ENCODE results near the gene COLEC11. TPM values are rescaled to one million over a fixed set of nuclear protein-coding genes. Genes with fewer than 3 reads are reported as not detected.
"Not testable (repeated sequence)": the region's sequence is repeated elsewhere in the genome, so short reads cannot be mapped to it uniquely, and the experiment has no call there.

Gene COLEC11
- polyA plus RNA-seq: not detected

DNA sequence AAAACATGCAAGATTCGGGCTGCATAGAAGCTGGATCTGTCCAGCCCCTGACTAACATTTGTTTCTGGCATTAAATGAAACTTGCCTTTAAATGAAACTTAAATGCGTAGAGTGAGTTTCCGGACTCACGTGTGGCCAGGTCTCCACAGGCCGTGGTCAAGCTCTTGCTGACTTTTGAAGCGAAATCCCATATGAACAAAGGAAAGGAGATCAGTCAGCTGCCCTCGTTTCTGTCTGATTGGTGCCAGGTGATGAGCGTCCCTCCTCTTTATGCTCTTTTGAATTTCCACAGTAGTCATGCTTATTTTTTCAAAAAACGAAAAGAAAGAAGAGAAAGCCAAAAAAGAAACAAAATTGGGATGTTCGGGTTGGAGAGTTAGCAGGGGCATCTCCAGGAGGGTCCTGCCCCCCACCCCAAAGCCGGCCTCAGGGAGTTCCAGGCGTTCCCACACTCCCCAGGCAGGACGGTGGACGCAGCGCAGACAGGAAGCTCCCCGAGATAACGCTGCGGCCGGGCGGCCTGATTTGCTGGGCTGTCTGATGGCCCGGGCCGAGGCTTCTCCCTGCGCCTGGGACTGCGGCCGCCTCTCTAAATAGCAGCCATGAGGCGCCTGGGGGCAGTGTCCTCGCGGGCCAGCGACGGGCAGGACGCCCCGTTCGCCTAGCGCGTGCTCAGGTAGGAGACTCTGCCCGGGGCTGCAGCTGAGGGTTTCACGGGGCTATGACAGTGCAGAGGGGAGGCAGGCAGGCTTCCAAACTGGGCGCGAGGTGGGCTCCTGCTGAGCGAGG is at the start of gene COLEC11:
Gene COLEC11 (plus strand): TSS at position 620 of the 789 bp plus-strand sequence. CDS start 9,229 bp downstream, outside the sequence.
- Mint-ChIP-seq H3K27ac (no peak within 1 kb of the TSS), H3K36me3 (peaks cover 2 to 6% (median 4%) of the 10 kb centered on the region in 3 donors), H3K9me3 (peaks cover 0 to 2% (median 0%) of the 10 kb centered on the region in 6 donors), H3K4me1 (no peaks in the 10 kb centered on the region), H3K4me3 (peak within 1 kb of the TSS in 1 of 5 donors; percentile 8), H3K27me3 (ENCODE audit: low read depth in 3 of 3) (no peaks in the 10 kb centered on the region)
- no peak for DNase-seq

DNA sequence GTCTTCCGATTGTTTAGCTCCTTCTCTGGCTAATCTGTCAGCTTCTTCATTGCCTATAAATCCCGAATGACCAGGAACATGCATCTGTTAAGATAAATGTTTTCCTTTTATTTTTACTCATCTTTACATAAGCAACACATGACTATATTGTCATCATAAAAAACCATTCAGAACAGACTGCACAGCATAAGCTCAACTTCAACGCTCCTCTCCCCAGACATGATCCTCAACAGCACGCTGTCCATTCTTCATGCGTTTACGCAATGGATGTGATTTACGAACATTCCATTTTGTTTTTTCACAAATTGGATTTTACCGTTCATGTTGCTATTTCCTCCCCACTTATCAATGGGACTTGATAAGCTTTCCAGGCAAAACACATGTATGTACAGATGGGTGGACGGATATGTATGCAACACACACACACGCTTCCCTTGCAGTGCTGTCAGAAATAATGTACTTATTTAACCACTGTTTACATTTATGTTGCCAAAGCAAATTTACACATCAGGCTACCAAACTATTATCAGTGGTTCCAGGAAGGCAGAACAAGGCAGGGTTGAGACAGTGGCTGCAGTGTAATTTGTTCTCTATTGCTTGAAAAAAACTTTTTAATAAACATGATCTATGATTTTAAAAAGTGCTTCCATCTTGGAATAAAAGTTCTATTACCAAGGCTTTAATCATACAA is 49.0 kb upstream of the COLEC11 start:
- H3K36me3 Mint-ChIP-seq: peaks cover 43 to 70% (median 49%) of the 10 kb centered on the region in 3 donors
- H3K9me3 Mint-ChIP-seq: no peaks in the 10 kb centered on the region
- peaks cover 0 to 5% (median 1%) of the 10 kb centered on the region in 3 donors for H3K27me3 Mint-ChIP-seq (ENCODE audit: low read depth in 3 of 3)
- no peak overlapping the region for H3K27ac Mint-ChIP-seq
- H3K4me3 Mint-ChIP-seq: no peak overlapping the region
- no peak for DNase-seq
- peaks cover 1 to 13% of the 10 kb centered on the region in 2 donors for H3K4me1 Mint-ChIP-seq

DNA sequence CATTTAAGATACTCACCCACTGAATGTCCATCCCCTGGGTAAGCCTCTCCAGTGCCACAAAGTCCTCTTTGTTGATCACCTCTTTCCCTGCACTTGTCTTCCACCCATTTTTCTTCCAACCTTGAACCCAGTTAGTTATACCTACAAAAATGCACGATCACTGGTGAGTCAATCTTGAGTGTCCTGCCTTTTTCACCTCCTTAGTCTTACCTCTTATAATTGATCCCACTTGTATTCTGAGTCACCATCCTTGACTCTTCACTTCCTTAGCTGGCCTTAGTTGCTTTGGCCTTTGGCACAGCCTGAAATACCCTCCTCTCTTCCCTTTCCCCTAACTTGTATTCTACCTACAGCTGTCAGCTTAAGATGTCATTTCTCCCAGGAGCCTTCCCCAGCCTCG is 47.0 kb upstream of the COLEC11 start:
- H3K9me3 Mint-ChIP-seq: no peaks in the 10 kb centered on the region
- no peak for DNase-seq
- H3K4me1 Mint-ChIP-seq: peaks cover 1 to 8% of the 10 kb centered on the region in 2 donors
- H3K36me3 Mint-ChIP-seq: peaks cover 47 to 65% (median 48%) of the 10 kb centered on the region in 3 donors
- no peak overlapping the region for H3K27ac Mint-ChIP-seq
- no peak overlapping the region for H3K4me3 Mint-ChIP-seq
- peaks cover 0 to 3% (median 1%) of the 10 kb centered on the region in 3 donors for H3K27me3 Mint-ChIP-seq (ENCODE audit: low read depth in 3 of 3)

- Mint-ChIP-seq H3K4me3 (no peak overlapping the region), H3K4me1 (peaks cover 18 to 43% of the 10 kb centered on the region in 2 donors), H3K36me3 (peaks cover 29 to 46% (median 31%) of the 10 kb centered on the region in 3 donors), H3K9me3 (no peaks in the 10 kb centered on the region), H3K27me3 (ENCODE audit: low read depth in 3 of 3) (peaks cover 0 to 9% (median 3%) of the 10 kb centered on the region in 3 donors), H3K27ac (no peak overlapping the region)
- DNase-seq: no peak
These were observed 41.0 kb upstream of the COLEC11 start for GRCh38 chr2:3553946-3554345.

DNA sequence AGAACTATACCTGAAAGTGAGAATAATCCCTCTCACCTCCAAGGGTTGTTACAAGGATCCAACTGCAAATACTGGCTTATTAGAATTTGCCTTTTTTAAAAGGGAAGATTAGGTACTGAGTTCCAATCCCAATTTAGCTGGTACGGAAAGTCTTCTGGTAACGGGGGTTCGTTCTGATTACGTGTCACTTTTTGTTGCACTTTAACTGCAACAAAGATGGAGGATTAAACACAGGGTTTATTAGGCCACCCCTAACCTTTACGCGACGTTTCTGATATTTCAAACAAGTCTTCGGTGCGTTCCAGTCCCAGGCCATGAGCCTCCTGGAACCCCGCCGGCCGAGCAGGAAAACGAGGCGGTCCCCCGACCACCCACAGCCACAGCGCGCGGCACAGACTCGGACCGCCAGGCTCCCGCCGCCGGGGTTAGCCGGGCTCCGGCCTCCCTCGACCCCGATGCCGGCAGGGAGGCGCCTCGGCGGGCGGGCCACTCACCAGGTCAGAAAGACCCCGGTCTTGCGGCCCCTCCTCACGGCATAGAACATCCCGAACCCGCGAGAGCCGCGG is 37.2 kb upstream of the COLEC11 start:
- Mint-ChIP-seq H3K27ac (peak overlapping the region; percentile 91 to 97 (median 94)), H3K36me3 (peaks cover 3 to 16% (median 11%) of the 10 kb centered on the region in 3 donors), H3K9me3 (no peaks in the 10 kb centered on the region), H3K4me1 (peaks cover 22 to 49% of the 10 kb centered on the region in 2 donors), H3K27me3 (ENCODE audit: low read depth in 3 of 3) (peaks cover 0 to 9% (median 3%) of the 10 kb centered on the region in 3 donors), H3K4me3 (peak overlapping the region; percentile 90 to 92 (median 91))
- no peak for DNase-seq

- Mint-ChIP-seq H3K36me3 (peaks cover 3 to 16% (median 11%) of the 10 kb centered on the region in 3 donors), H3K4me1 (peaks cover 22 to 49% of the 10 kb centered on the region in 2 donors), H3K27ac (peak within 1 kb of the TSS; percentile 91 to 97 (median 94)), H3K4me3 (peak within 1 kb of the TSS; percentile 90 to 92 (median 91)), H3K9me3 (no peaks in the 10 kb centered on the region), H3K27me3 (ENCODE audit: low read depth in 3 of 3) (peaks cover 0 to 9% (median 3%) of the 10 kb centered on the region in 3 donors)
- DNase-seq: peak; percentile 96 to 97 (median 97)
These were observed 36.5 kb upstream of the COLEC11 start, which contains the start of gene RNASEH1 for GRCh38 chr2:3558205-3559014. Gene RNASEH1 (minus strand): TSS chr2:3558333. CDS start chr2:3558260, 73 bp downstream.

GRCh38 chr2:3563521-3563976 is 31.4 kb upstream of the COLEC11 start:
- no peak for DNase-seq
- Mint-ChIP-seq H3K4me1 (peaks cover 8 to 9% of the 10 kb centered on the region in 2 donors), H3K4me3 (no peak overlapping the region), H3K9me3 (no peaks in the 10 kb centered on the region), H3K27me3 (ENCODE audit: low read depth in 3 of 3) (no peaks in the 10 kb centered on the region), H3K27ac (no peak overlapping the region), H3K36me3 (no peaks in the 10 kb centered on the region)

GRCh38 chr2:3565117-3565516 is 29.8 kb upstream of the COLEC11 start:
- H3K4me1 Mint-ChIP-seq: no peaks in the 10 kb centered on the region
- no peaks in the 10 kb centered on the region for H3K36me3 Mint-ChIP-seq
- DNase-seq: no peak
- H3K4me3 Mint-ChIP-seq: no peak overlapping the region
- H3K27ac Mint-ChIP-seq: no peak overlapping the region
- no peaks in the 10 kb centered on the region for H3K27me3 Mint-ChIP-seq (ENCODE audit: low read depth in 3 of 3)
- no peaks in the 10 kb centered on the region for H3K9me3 Mint-ChIP-seq

DNA sequence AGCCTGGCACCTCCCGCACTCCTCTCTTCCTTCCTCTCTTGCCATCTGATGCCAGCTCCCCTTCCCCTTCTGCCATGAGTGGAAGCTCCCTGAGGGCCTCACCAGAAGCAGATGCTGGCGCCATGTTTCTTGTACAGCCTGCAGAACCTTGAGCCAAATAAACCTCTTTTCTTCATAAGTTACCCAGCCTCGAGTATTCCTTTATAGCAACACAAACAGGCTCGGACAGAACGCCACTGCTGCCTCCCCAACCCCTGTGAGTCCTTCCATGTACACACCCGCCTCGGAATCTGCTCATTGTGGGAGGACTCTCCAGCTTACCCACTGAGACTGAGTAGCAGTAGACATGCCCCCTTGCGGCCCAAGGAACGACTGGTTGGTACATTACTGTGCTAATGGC is 28.1 kb upstream of the COLEC11 start:
- Mint-ChIP-seq H3K27ac (no peak overlapping the region), H3K4me3 (no peak overlapping the region), H3K27me3 (ENCODE audit: low read depth in 3 of 3) (no peaks in the 10 kb centered on the region), H3K36me3 (no peaks in the 10 kb centered on the region), H3K4me1 (no peaks in the 10 kb centered on the region), H3K9me3 (no peaks in the 10 kb centered on the region)
- DNase-seq: no peak

GRCh38 chr2:3569656-3570055 is 25.3 kb upstream of the COLEC11 start:
- not testable (repeated sequence) for H3K4me3 Mint-ChIP-seq

DNA sequence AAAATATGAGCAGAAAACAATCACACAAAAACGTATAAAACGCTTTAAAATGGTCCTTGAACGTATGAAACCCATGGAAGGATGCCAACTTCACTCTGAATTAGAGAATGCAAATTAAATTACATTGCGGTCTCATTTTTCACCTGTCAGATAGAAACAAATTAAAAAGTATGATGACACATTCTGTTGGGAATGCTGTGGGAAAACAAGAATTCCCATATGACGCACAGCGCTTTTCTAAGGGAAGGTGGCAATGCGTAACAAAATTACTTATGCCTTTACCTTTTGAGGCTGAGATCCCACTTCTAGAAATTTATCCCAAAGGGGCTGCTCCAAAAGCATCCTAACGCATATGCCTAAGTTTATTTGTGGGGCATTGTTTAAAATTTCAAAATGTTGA is 23.6 kb upstream of the COLEC11 start:
- Mint-ChIP-seq H3K27ac (no peak overlapping the region), H3K4me3 (no peak overlapping the region), H3K9me3 (no peaks in the 10 kb centered on the region), H3K36me3 (peaks cover 2% of the 10 kb centered on the region in 3 donors), H3K4me1 (peaks cover 15 to 24% of the 10 kb centered on the region in 2 donors), H3K27me3 (ENCODE audit: low read depth in 3 of 3) (peaks cover 5 to 10% (median 7%) of the 10 kb centered on the region in 3 donors)
- DNase-seq: no peak

More at GRCh38 chr2:3569656-3570055, 25.3 kb upstream of the COLEC11 start:
- H3K9me3 Mint-ChIP-seq; H3K27me3 Mint-ChIP-seq (ENCODE audit: low read depth in 3 of 3); DNase-seq; H3K27ac Mint-ChIP-seq; H3K36me3 Mint-ChIP-seq: not testable (repeated sequence)
- H3K4me1 Mint-ChIP-seq: peaks cover 3 to 10% of the 10 kb centered on the region in 2 donors

GRCh38 chr2:3572620-3573019 is 22.3 kb upstream of the COLEC11 start:
- DNase-seq: no peak
- Mint-ChIP-seq H3K36me3 (peaks cover 11 to 13% (median 12%) of the 10 kb centered on the region in 3 donors), H3K27me3 (ENCODE audit: low read depth in 3 of 3) (peaks cover 5 to 13% (median 7%) of the 10 kb centered on the region in 3 donors), H3K27ac (no peak overlapping the region), H3K4me3 (no peak overlapping the region), H3K4me1 (peaks cover 26 to 38% of the 10 kb centered on the region in 2 donors), H3K9me3 (no peaks in the 10 kb centered on the region)

GRCh38 chr2:3574155-3574554 is 20.8 kb upstream of the COLEC11 start:
- peak overlapping the region; percentile 14 to 93 (median 90) for H3K4me3 Mint-ChIP-seq
- peaks cover 37 to 53% of the 10 kb centered on the region in 2 donors for H3K4me1 Mint-ChIP-seq
- H3K36me3 Mint-ChIP-seq: peaks cover 14 to 25% (median 22%) of the 10 kb centered on the region in 3 donors
- peak overlapping the region in 2 of 6 donors; percentile 58 to 69 for H3K27ac Mint-ChIP-seq
- DNase-seq: no peak
- no peaks in the 10 kb centered on the region for H3K9me3 Mint-ChIP-seq
- H3K27me3 Mint-ChIP-seq (ENCODE audit: low read depth in 3 of 3): peaks cover 5 to 13% (median 7%) of the 10 kb centered on the region in 3 donors
